HT1080 (cell line): ENCODE results near the gene ABCC1. TPM values are rescaled to one million over a fixed set of nuclear protein-coding genes. Genes with fewer than 3 reads are reported as not detected.
"Not testable (repeated sequence)": the region's sequence is repeated elsewhere in the genome, so short reads cannot be mapped to it uniquely, and the experiment has no call there.

ENCODE experiments used
- DNase-seq: peaks from one replicate; pipeline ENCODE4 v3.0.0-alpha.2; 2015; ENCODE audit warnings: low read depth
- total RNA-seq: library from RNA; depleted of rRNA; stranded (reverse); fragments of >200 nt; shearing (Covaris generic); gene quantifications from 2 replicates; pipeline ENCODE4 v1.2.3, GENCODE V29; 2014

ABCC1 gene
- total RNA-seq, 1 experiment from 2014 or later: 13.3 TPM

DNA sequence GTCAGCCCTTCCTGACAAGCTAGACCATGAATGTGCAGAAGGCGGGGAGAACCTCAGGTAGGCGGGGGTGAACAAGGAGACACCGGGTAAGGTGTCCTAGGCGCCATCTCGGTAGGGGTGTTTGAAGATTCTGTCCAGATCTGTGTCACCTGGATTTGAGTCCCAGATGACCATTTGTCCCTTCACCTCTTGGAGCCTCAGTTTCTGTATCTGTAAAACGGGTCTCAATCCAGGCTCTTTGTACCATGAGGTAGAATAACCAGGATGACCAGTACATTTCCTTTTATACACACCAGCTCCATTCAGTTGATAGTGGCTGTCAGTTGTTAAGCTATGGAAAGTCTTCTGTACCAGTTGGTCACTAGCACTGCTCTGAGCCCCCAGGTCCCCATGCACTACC is 187.2 kb downstream of the ABCC1 start:
- no peak for DNase-seq

DNA sequence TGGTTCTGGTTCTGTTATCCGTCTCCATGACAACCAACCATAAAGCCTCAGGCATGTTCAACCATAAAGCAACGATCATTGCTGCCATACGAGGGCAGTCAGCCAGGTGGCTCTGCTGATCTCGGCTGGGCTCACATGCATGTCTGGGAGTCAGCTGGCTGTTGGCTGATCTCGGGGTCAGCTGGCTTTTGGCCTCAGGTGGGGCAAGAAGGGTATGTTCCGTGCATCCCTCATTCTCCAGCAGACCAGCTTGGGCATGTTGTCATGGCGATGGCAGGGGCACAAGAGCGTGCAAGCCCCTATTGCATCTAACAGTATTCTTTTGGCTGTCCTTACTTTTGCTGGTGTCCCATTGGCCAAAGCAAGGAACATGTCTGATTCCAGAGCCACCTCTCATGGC is 187.7 kb downstream of the ABCC1 start:
- DNase-seq: no peak

DNA sequence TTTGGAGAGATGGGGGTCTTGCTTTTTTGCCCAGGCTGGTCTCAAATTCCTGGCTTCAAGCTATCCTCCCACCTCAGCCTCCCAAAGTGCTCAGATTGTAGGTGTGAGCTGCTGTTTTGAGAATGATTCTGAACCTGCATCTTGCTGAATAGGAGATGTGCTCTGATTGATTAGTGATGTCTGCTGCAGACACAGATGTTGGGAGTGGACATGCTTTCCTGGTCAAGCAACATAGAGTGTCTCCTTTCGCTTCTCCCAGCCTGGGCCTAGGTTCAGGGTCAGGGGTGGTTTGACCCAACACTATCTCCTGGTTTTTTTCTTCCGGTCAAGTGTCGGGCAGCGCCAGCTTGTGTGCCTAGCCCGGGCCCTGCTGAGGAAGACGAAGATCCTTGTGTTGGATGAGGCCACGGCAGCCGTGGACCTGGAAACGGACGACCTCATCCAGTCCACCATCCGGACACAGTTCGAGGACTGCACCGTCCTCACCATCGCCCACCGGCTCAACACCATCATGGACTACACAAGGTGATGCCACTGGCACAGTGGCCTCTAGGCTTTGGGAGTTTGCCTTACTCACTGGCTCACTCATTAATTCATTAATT is 188.7 kb downstream of the ABCC1 start:
- no peak for DNase-seq

DNA sequence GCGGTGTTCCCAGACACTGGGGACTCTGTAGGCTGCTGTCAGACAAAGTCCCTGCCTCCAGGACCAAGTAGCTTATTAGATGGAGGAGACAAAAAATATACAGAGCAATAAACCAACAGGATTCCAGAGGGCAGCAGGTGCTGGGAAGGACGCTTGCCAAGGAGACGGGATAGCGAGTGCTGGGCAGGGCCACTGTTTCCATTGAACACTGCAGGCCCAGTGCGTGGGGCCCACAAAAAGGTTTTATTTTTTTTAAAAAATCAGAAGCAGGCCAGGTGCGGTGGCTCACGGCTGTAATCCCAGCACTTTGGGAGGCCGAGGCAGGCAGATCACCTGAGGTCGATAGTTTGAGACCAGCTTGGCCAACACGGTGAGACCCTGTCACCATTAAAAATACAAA is 189.6 kb downstream of the ABCC1 start:
- DNase-seq: no peak

DNA sequence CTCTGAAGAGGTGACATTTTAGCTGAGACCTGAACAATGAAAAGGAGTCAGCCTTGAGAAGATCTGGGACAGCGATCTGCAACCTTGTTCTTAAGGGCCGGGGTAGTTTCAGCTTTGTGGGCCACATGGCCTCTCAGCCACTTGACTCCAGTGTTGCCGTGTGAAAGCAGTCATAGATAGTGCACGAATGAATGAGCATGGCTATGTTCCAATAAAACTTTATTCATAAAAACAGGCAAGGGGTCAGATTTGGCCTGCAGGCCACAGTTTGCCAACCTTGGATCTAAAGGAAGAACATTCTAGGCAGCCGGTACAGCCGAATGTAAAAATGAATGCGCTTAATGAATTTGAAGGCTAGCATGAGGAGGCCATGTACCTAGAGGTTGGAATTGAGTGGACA is 190.4 kb downstream of the ABCC1 start:
- DNase-seq: no peak

DNA sequence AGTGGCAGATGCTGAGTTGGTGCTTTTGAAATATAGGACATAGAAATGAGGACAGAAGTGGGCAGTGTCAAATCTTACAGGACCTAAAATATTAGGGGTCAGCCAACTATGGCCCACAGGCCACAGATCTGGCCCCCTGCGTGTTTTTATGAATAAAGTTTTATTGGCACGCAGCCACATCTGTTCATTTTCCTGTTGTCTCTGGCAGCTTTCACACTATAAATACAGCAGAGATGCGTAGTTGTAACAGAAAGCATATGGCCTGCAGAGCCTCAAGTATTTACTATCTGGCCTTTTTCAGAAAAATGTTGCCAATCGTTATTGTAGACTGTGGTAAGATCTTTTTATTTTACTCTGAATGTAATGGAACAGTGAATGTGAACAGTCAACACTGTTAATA is 191.1 kb downstream of the ABCC1 start:
- no peak for DNase-seq

DNA sequence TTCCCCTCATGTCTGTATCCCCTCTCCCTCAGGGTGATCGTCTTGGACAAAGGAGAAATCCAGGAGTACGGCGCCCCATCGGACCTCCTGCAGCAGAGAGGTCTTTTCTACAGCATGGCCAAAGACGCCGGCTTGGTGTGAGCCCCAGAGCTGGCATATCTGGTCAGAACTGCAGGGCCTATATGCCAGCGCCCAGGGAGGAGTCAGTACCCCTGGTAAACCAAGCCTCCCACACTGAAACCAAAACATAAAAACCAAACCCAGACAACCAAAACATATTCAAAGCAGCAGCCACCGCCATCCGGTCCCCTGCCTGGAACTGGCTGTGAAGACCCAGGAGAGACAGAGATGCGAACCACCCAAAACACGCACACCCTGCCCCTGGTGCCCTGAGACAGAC is 191.7 kb downstream of the ABCC1 start:
- DNase-seq: no peak

DNA sequence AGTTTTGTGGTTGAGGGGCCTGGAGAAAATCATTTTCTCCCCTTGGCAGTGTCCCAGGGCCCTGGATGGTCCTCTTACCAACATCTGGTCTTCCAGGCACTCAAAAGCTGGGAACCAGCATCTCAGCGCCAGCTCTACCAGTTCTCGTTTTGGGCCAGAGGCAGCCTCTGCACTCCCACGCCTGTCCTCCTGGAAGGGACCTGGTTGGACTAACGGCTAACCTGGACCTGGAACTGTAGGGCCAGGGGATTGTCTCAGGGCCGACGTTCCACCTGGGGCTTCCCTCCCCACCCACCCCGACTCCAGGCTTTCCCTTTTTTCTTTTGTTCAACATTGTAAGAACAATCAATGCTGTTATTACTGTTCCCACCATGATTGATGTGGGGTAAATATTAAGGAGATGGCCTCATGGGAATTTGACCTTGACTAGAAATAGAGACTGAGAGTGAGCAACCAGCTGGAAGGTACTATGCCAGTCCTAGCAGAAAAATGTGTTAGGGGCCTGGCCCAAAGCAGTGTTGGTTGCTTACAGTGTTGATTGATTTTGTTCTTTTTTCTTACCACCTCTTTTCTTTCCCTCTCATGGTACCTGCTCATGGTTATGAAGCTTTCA is 192.5 kb downstream of the ABCC1 start:
- DNase-seq: no peak

DNA sequence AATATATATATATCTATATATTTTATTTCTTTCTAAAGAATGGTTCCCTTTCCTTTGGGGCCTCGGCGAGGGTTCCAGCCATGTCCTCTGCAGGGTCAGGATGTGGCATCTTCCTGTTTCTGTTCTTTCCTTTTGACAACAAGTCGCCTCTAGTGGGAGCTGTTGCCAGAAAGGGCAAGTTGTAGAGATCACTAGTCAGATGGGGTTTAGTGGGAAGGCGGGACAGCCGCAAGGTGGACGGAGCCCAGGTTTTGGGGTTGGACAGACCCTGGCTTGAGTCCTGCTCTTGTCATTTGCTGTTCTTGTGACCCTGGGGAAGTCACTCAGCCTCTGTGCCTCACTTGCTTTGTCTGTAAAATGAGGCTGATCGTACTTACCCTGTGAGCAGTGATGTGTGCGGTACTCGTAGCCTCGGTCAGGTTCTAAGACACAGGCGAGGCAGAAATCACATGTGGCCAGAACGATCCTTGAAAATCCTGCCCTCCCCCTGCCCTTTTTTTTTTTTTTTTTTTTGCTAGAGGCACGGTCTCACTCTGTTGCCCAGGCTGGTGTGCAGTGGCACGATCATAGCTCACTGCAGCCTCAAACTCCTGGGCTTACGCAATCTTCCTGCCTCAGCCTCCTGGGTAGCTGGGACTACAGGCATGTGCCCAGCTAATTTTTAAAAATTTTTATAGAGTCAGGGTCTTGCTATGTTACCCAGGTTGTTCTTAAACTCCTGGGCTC is 193.8 kb downstream of the ABCC1 start:
- peak; percentile 22 for DNase-seq

DNA sequence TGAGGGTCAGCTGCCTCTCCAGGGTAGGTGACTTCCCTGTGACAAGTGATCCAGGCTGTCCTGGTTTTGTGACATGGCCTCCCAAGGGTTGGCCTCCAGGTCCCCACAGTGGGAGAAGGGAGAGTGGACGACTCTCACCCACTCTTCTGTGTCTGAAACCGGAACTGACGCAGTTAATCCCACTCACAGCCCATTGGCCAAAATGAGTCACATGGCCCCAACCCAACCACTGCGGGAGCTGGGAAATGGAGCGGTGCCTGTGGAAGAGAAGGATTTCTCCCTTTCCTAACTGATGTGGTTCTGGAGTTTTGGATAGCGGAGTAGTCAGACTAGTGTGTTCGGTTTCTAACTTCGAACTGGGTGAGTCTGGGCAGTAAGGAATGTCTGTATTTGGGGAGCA is 194.5 kb downstream of the ABCC1 start:
- no peak for DNase-seq

DNA sequence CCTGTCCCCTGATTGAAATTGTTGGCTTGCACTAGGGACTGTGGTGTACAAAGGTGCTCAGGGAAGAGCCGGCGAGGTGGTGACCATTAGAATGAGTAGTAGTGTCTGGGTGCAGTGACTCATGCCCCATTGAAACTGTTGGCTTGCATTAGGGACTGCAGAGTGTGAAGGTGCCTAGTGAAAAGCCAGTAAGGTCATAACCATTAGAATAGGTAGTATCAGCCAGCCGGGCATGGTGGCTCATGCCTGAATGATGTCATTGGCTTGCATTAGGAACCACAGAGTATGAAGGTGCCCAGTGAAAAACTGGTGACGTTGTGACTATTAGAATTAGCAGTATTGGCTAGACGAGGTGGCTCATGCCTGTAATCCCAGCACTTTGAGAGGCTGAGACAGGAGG is 195.0 kb downstream of the ABCC1 start:
- DNase-seq: peak; percentile 34

DNA sequence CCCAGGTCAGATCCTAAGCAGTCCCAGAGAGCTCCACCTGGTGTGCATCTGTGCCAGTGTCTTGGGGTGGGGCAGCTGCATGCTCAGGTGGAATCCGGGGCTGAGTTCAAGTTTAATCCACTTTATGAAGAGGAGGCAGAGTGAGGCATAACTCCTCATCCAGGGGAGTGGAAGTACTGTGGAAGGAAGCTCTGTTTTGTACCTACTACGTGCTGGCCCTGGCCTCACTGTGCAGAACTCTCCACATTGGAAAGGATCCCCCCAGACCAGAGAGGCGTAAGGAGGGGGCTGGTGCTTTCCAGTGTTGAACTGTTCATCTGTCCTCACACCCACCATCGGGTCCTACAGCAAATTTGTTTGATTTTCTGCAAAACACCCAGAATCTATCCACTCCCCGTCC is 195.9 kb downstream of the ABCC1 start:
- no peak for DNase-seq

DNA sequence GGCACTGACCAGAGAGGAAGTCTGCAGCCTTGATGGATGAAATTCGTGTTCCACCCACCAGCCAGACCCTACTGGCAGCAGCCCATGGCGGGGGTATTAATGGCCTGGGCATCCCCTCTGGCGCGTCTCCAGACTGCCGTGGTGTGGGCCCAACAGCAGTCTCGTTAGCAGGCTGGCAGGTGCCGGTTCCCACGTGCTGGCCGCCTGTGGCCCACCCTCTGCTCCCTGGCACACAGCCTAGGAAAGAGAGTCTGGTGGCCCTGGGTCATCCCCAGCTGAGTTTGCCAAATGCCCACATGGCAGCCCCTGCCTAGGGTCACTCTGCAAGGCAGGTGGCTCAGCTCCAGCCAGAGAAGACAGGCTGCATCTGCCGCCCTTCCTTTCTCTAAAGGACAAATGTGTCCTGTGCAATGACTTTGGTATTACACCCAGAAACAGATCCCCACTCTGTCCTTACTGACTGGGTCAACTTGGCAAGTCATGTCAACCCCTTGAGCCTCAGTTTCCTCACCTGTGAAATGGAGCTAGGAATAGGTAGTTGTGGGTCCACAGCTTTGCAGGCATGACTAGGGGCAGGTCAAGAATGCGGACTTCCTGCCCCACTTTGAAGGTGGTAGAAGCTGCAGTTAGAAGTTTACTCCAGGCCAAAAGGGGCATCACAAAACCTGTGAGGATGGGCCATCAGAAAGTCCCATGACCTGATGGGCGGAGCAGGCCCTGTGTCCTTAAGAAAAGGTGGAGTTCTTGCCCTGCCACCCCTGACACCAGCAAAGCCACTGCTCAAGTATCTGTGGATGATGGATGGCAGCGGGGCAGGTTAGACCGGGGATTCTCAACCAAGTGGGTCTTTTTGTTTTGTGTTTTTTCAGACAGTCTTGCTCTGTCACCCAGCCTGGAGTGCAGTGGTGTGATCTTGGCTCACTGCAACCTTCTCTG is 197.2 kb downstream of the ABCC1 start:
- no peak for DNase-seq

DNA sequence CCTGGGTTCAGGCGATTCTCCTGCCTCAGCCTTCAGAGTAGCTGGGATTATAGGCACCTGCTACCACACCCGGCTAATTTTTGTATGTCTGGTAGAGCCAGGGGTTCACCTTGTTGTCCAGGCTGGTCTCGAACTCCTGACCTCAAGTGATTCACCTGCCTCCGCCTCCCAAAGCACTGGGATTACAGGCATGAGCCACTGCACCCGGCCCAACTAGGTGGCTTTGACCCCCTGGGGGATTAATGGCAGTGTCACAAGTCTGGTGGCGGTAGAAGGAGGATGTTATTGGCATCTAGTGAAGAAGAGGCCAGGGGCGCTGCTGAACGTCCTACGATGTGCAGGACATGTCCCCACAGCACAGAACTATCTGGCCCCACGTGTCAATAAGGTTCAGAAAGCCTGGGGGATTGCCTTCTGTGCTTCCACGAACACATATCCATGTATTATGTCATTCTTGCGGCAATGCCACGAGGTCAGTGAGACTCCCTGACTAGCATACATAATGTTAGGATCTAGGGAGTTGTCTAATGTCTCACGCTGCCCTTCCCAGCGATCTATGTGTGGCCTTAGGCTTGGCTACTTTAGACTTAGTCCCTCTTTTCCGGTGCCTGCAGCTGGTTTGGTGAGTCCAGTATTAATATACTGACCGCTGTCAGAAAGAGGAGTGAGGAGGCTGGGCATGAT is 198.0 kb downstream of the ABCC1 start:
- no peak for DNase-seq

DNA sequence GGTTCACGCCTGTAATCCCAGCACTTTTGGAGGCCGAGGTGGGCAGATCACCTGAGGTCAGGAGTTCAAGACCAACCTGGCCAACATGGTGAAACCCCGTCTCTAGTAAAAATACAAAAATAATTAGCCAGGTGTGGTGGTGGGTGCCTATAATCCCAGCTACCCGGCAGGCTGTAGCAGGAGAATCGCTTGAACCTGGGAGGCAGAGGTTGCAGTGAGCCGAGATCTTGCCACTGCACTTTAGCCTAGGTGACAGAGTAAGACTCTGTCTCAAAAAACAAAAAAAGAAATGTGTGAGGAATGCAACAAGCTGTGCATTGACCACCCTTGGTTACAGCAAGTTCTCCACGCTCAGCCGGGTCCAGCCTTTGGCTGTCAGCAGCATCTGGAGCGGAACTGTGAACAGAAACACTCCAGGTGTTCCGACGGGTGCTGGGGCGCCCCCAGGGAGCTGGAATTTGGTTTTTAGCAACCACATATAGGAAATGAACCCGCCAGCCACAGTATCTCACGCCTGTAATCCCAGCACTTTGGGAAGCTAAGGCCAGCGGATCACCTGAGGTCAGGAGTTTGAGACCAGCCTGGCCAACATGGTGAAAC is 198.7 kb downstream of the ABCC1 start:
- DNase-seq: not testable (repeated sequence)

DNA sequence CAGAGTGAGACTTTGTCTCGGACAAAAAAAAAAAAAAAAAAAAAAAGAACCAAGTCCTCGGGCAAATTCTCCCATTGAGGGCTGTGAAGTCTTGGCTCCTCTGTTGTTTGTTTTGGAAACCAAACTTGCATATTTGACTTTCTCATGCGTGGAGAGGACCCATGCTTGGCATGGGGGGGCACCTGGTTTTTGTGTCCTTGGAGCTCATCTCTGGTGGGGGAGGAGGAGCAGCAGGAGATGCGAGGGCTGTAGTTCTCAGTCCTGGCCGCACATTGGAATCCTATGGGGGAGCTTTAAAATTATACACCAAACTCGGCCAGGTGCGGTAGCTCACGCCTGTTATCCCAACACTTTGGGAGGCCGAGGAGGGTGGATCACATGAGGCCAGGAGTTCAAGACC is 199.3 kb downstream of the ABCC1 start:
- DNase-seq: no peak

DNA sequence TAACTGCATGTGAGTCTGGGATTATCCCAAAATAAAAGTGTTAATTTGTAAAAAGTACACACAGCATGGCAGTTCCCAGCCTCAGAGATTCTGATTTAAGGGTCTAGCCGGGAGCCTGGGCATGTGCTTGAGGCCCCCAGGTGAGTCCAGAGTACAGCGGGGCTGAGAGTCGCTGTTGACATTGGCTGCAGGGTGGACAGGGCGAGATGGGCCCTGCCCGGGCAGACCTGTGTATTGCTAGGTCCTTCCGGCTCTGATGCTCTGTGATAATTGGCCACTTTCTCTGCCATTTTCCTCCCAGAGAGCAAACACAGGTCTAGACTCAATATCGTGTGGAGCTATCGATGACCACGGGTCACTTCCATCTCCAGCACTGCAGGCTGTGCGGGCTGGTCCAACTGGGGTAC is 200.3 kb downstream of the ABCC1 start:
- no peak for DNase-seq

DNA sequence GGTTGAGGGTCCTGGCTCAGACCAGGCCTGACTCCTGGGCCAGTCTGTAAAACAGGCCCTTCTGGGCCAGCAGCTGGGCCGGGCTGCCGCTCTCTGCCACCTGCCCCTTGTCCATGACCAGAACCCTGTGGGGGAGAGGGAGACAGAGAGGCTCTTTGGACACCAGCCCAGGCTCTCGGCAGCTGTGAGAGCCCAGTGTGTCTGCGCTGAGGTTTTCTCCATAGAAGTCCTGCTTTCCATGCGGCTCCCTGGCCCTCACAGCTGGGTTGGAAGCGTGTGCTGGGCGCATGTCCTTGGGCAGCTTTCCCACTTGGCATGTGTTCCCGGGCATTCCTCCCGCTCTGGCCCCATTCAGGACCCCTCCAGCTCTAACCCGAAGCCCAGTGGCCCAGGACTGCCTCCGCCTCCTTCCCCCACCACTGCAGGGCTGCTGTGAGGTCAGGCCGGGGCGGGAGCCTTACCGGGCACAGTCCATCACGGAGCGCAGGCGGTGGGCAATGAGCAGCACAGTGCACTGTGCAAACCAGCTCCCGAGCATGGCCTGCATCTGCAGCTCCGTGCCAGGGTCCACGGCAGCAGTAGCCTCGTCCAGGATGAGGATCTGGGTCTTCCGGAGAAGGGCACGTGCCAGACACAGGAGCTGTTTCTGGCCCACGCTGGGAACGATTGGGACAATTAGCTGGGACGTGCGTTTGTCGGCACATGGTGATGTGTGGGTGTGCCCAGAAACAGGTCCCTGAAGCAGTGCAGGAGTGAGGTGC is 200.9 kb downstream of the ABCC1 start:
- no peak for DNase-seq

DNA sequence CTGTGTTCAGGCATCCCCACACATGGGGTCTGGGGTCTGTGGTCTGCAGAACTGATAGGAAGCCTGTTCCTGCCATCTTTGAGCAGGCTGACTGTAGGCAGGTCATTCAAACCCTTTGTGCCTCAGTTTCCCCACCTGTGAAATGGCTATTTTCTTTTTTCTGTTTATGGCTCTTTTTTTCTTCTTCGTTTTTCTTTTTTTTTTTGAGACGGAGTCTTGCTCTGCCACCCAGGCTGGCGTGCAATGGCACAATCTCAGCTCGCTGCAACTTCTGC is 201.4 kb downstream of the ABCC1 start:
- no peak for DNase-seq

DNA sequence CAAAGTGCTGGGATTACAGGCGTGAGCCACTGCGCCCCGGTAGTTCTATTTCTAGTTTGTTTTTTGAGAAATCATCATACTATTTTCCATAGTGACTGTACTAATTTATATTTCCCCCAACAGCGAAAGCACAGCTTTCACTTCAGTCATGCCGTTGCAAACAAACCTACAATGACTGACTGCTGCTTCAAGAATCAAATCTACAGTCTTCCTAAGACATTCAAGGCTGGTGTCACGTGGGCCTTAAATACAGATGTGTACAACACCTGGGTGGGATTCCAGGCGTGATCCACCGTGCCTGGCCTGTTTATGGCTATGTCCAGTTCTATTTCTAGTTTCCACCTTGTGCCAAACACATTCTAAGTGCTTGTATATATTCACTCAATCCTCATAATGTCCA is 201.9 kb downstream of the ABCC1 start:
- peak; percentile 20 for DNase-seq
